ENCODE results near the gene DGCR2.
A peak's percentile ranks its signal among the peaks of the same experiment; 100 is the strongest.

DGCR2 gene

GRCh38 chr22:19122143-19122751 lies at the start of gene DGCR2:
TSS of gene DGCR2 (minus strand) at chr22:19122412. CDS start at chr22:19122206, 206 bp downstream.
- Histone ChIP-seq H3K9me2 (replicated peaks; ENCODE audit: insufficient read depth, low read length) (no peaks in the 10 kb centered on the region), H3K4me3 (ENCODE audit: low read length) (peak within 1 kb of the TSS; percentile 99), H3K27me3 (replicated peaks; ENCODE audit: insufficient read depth, low read length) (peaks cover 9% of the 10 kb centered on the region; the same call in 1 of the 2 replicates), H4K20me1 (ENCODE audit: insufficient read depth, low read length) (peaks cover 20% of the 10 kb centered on the region), H3K4me1 (ENCODE audit: low read length) (peaks cover 36% of the 10 kb centered on the region), H3K9me3 (replicated peaks; ENCODE audit: insufficient read depth, low read length) (no peaks in the 10 kb centered on the region), H3K36me3 (replicated peaks; ENCODE audit: insufficient read depth, low read length) (no peaks in the 10 kb centered on the region), H3K4me2 (ENCODE audit: low read depth, low read length) (peak within 1 kb of the TSS; percentile 80), H3K79me2 (ENCODE audit: low read length) (peaks cover 49% of the 10 kb centered on the region), H3F3A (ENCODE audit: insufficient read depth, low read length) (peaks cover 10% of the 10 kb centered on the region; the same call in 1 of the 2 replicates), H3K9ac (ENCODE audit: low read length) (peak within 1 kb of the TSS; percentile 94), H3K27ac (ENCODE audit: low read length) (peak within 1 kb of the TSS; percentile 66), H2AFZ (ENCODE audit: low read length) (peak within 1 kb of the TSS; percentile 98)
- DNase-seq: peak; percentile 96
- TF ChIP-seq EZH2phosphoT487 (IDR thresholded peaks at IDR 0.05; ENCODE audit: low read length): no peak
- TF ChIP-seq EZH2 (optimal IDR thresholded peaks at IDR 0.05; ENCODE audit: low read depth, low read length): no peak
- TF ChIP-seq CTCF (IDR thresholded peaks at IDR 0.05; ENCODE audit: low read length): no peak

GRCh38 chr22:19169947-19170318 lies 47.7 kb upstream of the DGCR2 start:
- H2AFZ ChIP-seq (ENCODE audit: low read length): no peak overlapping the region
- peaks cover 11% of the 10 kb centered on the region; the same call in 1 of the 2 replicates for H3K4me1 ChIP-seq (ENCODE audit: low read length)
- H3K9me3 ChIP-seq (replicated peaks; ENCODE audit: insufficient read depth, low read length): no peaks in the 10 kb centered on the region
- H3K9me2 ChIP-seq (replicated peaks; ENCODE audit: insufficient read depth, low read length): no peaks in the 10 kb centered on the region
- H3K27me3 ChIP-seq (replicated peaks; ENCODE audit: insufficient read depth, low read length): peaks cover 53% of the 10 kb centered on the region
- peaks cover 29% of the 10 kb centered on the region for H3K79me2 ChIP-seq (ENCODE audit: low read length)
- no peaks in the 10 kb centered on the region for H4K20me1 ChIP-seq (ENCODE audit: insufficient read depth, low read length)
- no peak overlapping the region for H3K9ac ChIP-seq (ENCODE audit: low read length)
- H3K27ac ChIP-seq (ENCODE audit: low read length): no peak overlapping the region
- no peak overlapping the region for H3K4me2 ChIP-seq (ENCODE audit: low read depth, low read length)
- no peak for TF ChIP-seq CTCF (IDR thresholded peaks at IDR 0.05; ENCODE audit: low read length)
- TF ChIP-seq EZH2phosphoT487 (IDR thresholded peaks at IDR 0.05; ENCODE audit: low read length): no peak
- no peak for TF ChIP-seq EZH2 (optimal IDR thresholded peaks at IDR 0.05; ENCODE audit: low read depth, low read length)
- H3K36me3 ChIP-seq (replicated peaks; ENCODE audit: insufficient read depth, low read length): no peaks in the 10 kb centered on the region
- H3K4me3 ChIP-seq (ENCODE audit: low read length): no peak overlapping the region
- H3F3A ChIP-seq (ENCODE audit: insufficient read depth, low read length): no peaks in the 10 kb centered on the region
- DNase-seq: no peak

- peaks cover 11% of the 10 kb centered on the region; the same call in 1 of the 2 replicates for H3K4me1 ChIP-seq (ENCODE audit: low read length)
- H3K9me3 ChIP-seq (replicated peaks; ENCODE audit: insufficient read depth, low read length): no peaks in the 10 kb centered on the region
- no peaks in the 10 kb centered on the region for H3K36me3 ChIP-seq (replicated peaks; ENCODE audit: insufficient read depth, low read length)
- H3K4me3 ChIP-seq (ENCODE audit: low read length): no peak overlapping the region
- H3F3A ChIP-seq (ENCODE audit: insufficient read depth, low read length): no peaks in the 10 kb centered on the region
- no peaks in the 10 kb centered on the region for H4K20me1 ChIP-seq (ENCODE audit: insufficient read depth, low read length)
- H3K27ac ChIP-seq (ENCODE audit: low read length): no peak overlapping the region
- no peaks in the 10 kb centered on the region for H3K9me2 ChIP-seq (replicated peaks; ENCODE audit: insufficient read depth, low read length)
- H3K4me2 ChIP-seq (ENCODE audit: low read depth, low read length): no peak overlapping the region
- peaks cover 29% of the 10 kb centered on the region for H3K79me2 ChIP-seq (ENCODE audit: low read length)
- no peak for DNase-seq
- no peak overlapping the region for H3K9ac ChIP-seq (ENCODE audit: low read length)
- TF ChIP-seq CTCF (IDR thresholded peaks at IDR 0.05; ENCODE audit: low read length) (no peak), EZH2phosphoT487 (IDR thresholded peaks at IDR 0.05; ENCODE audit: low read length) (peak; percentile 23; the same call in 1 of the 2 replicates), EZH2 (optimal IDR thresholded peaks at IDR 0.05; ENCODE audit: low read depth, low read length) (peak; percentile 84)
- peaks cover 53% of the 10 kb centered on the region for H3K27me3 ChIP-seq (replicated peaks; ENCODE audit: insufficient read depth, low read length)
- no peak overlapping the region for H2AFZ ChIP-seq (ENCODE audit: low read length)
These were observed 47.1 kb upstream of the DGCR2 start for GRCh38 chr22:19169002-19169946.
